PC-9 (cell line): ENCODE measurements around the gene BANF2. TPM values are rescaled to one million over a fixed set of nuclear protein-coding genes. Genes with fewer than 3 reads are reported as not detected.

Experiments used
- BruUV-seq: library from RNA; stranded (reverse); fragments of 400-500 nt; replicated peaks from 2 replicates; lab custom pipeline; 2021; lab: Mats Ljungman, UMichigan
- CTCF ChIA-PET: fragments of 300-600 bp; sonication (Branson Sonifier 250); formaldehyde crosslinking; loops from one replicate; lab custom pipeline; 2022; ENCODE audit warnings: antibody characterized with exemption; lab: Charles Lee
- POLR2A ChIA-PET: fragments of 300-600 bp; sonication (Branson Sonifier 250); formaldehyde crosslinking; loops from one replicate; lab custom pipeline; 2022; ENCODE audit warnings: antibody characterized with exemption; ENCODE audit not compliant: unreplicated experiment; lab: Charles Lee
- DNase-seq, 2 experiments: peaks; one replicate each; pipeline versions ENCODE4 v3.0.0 to v3.0.0-alpha.2; 2015 to 2022; ENCODE audit warnings: mixed read lengths in 1 of 2
- H2AFZ ChIP-seq: fragments of 200-600 bp; sonication (generic); 2 replicates; pipeline ENCODE4 v1.8.1; 2017; ENCODE audit warnings: antibody characterized with exemption
- H3F3A ChIP-seq: fragments of 200-600 bp; sonication (generic); 2 replicates; pipeline ENCODE4 v1.8.1; 2017; ENCODE audit warnings: antibody characterized with exemption, mild to moderate bottlenecking, low read depth; ENCODE audit not compliant: insufficient read depth
- H3K27ac ChIP-seq: fragments of 200-600 bp; sonication (generic); 2 replicates; pipeline ENCODE4 v1.6.1; 2016; ENCODE audit warnings: mixed run types
- H3K27me3 ChIP-seq: fragments of 200-600 bp; sonication (generic); 2 replicates; pipeline ENCODE4 v1.6.1; 2016; ENCODE audit warnings: low read depth, mixed run types; ENCODE audit not compliant: insufficient read depth
- H3K36me3 ChIP-seq: fragments of 200-600 bp; sonication (generic); 2 replicates; pipeline ENCODE4 v1.6.1; 2016; ENCODE audit warnings: low read depth, mixed run types
- H3K4me1 ChIP-seq: fragments of 200-600 bp; sonication (generic); replicated peaks from 2 replicates; pipeline ENCODE4 v1.6.1; 2016; ENCODE audit warnings: mixed run types; ENCODE audit not compliant: insufficient read depth
- H3K4me2 ChIP-seq: fragments of 200-600 bp; sonication (generic); 2 replicates; pipeline ENCODE4 v1.6.1; 2017; ENCODE audit warnings: mixed run types
- H3K4me3 ChIP-seq: fragments of 200-600 bp; sonication (generic); 2 replicates; pipeline ENCODE4 v1.6.1; 2016; ENCODE audit warnings: mixed run types
- H3K79me2 ChIP-seq: fragments of 200-600 bp; sonication (generic); 2 replicates; pipeline ENCODE4 v1.6.1; 2017; ENCODE audit warnings: low read depth, mixed run types
- H3K9me2 ChIP-seq: fragments of 200-600 bp; sonication (generic); 2 replicates; pipeline ENCODE4 v1.8.1; 2017; ENCODE audit warnings: mild to moderate bottlenecking; ENCODE audit not compliant: insufficient read depth
- H3K9me3 ChIP-seq: fragments of 200-600 bp; sonication (generic); 2 replicates; pipeline ENCODE4 v1.8.1; 2016; ENCODE audit warnings: low read depth; ENCODE audit not compliant: insufficient read depth
- H4K20me1 ChIP-seq: fragments of 200-600 bp; sonication (generic); 2 replicates; pipeline ENCODE4 v1.8.1; 2017; ENCODE audit not compliant: insufficient read depth
- EZH2 ChIP-seq: fragments of 200-600 bp; sonication (generic); IDR thresholded peaks from 2 replicates; pipeline ENCODE4 v1.8.0; 2017; ENCODE audit warnings: antibody characterized with exemption, low read depth
- intact Hi-C: fragments of 100-400 bp; cut with micrococcal nuclease; formaldehyde crosslinking; loops from one replicate; pipeline ENCODE4 v1.10.0; 2022; ENCODE audit not compliant: unreplicated experiment
- total RNA-seq: library from RNA; stranded (reverse); gene quantifications from 2 replicates; pipeline ENCODE4 v1.2.3, GENCODE V29; 2021
- TF ChIP-seq, protein P1 (sequence below): fragments of 200-600 bp; sonication (generic); conservative IDR thresholded peaks from 2 replicates; pipeline ENCODE4 v1.6.1; 2017; ENCODE audit warnings: mixed run types, antibody characterized with exemption, mild to moderate bottlenecking, moderate library complexity

The BANF2 gene
- total RNA-seq, 1 experiment from 2014 or later = not detected

DNA sequence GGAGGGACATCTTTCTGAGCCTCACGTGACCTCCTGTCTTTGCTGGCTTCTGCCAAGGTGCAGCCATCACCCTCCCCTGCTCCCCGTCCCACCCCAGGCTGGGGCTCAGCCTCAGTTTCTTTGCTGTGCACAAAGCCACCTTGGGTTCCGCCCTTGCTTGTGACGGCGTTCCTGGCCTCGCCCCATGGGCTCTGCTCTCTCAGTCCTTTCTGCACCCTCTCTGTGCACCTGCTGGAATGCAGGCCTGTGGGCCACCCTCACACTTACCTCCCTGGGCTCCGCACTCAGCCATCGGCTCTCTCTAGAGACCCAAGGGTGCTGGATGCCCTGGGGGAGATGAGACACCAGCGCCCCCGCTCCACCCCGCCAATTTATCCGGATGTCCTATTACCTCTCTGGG lies 28.3 kb downstream of the BANF2 start:
- Histone ChIP-seq H2AFZ (no peak overlapping the region), H3K27me3 (peaks cover 28% of the 10 kb centered on the region; the same call in 1 of the 2 replicates), H3F3A (no peaks in the 10 kb centered on the region), H3K4me1 (no peaks in the 10 kb centered on the region), H3K9me2 (no peaks in the 10 kb centered on the region), H3K9me3 (no peaks in the 10 kb centered on the region), H3K4me2 (no peak overlapping the region), H3K36me3 (no peaks in the 10 kb centered on the region), H3K79me2 (no peaks in the 10 kb centered on the region), H4K20me1 (no peaks in the 10 kb centered on the region), H3K4me3 (no peak overlapping the region), H3K27ac (no peak overlapping the region)
- DNase-seq = no peak
- intact Hi-C loops = no loop called here
- BruUV-seq = no TSS peak
- CTCF ChIA-PET = no interaction called here
- TF ChIP-seq, protein P1, sequence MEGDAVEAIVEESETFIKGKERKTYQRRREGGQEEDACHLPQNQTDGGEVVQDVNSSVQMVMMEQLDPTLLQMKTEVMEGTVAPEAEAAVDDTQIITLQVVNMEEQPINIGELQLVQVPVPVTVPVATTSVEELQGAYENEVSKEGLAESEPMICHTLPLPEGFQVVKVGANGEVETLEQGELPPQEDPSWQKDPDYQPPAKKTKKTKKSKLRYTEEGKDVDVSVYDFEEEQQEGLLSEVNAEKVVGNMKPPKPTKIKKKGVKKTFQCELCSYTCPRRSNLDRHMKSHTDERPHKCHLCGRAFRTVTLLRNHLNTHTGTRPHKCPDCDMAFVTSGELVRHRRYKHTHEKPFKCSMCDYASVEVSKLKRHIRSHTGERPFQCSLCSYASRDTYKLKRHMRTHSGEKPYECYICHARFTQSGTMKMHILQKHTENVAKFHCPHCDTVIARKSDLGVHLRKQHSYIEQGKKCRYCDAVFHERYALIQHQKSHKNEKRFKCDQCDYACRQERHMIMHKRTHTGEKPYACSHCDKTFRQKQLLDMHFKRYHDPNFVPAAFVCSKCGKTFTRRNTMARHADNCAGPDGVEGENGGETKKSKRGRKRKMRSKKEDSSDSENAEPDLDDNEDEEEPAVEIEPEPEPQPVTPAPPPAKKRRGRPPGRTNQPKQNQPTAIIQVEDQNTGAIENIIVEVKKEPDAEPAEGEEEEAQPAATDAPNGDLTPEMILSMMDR = no peak
- no peak for TF ChIP-seq EZH2
- POLR2A ChIA-PET = no interaction called here

DNA sequence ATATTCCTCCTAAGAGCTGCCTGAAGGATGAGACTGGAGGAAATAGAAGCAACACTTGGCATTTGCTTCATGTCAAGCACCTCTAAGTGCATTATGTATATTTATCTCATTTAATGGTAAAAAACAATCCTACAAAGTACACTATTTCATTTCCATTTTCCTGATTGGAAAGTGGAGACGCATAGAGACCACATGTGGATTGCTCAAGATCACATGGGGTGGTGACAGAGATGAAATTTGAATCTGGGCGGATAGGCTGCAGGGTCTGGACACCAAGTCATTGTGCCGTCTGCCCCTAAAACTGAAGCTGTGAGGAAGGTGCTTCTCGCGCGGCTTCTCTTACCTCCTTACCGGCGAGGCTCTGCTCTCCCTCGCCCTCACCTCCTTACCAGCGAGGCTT lies 30.3 kb downstream of the BANF2 start:
- DNase-seq = no peak
- no TSS peak for BruUV-seq
- no peaks in the 10 kb centered on the region for H3K4me1 ChIP-seq
- H4K20me1 ChIP-seq = no peaks in the 10 kb centered on the region
- H3F3A ChIP-seq = no peaks in the 10 kb centered on the region
- no peak overlapping the region for H2AFZ ChIP-seq
- intact Hi-C loops = no loop called here
- no peaks in the 10 kb centered on the region for H3K9me2 ChIP-seq
- POLR2A ChIA-PET = no interaction called here
- H3K4me3 ChIP-seq = no peak overlapping the region
- no peaks in the 10 kb centered on the region for H3K36me3 ChIP-seq
- no peak for TF ChIP-seq EZH2
- TF ChIP-seq, protein P1 = no peak
- peaks cover 17% of the 10 kb centered on the region; the same call in 1 of the 2 replicates for H3K27me3 ChIP-seq
- no peaks in the 10 kb centered on the region for H3K9me3 ChIP-seq
- CTCF ChIA-PET = no interaction called here
- no peaks in the 10 kb centered on the region for H3K79me2 ChIP-seq
- H3K27ac ChIP-seq = no peak overlapping the region
- no peak overlapping the region for H3K4me2 ChIP-seq

DNA sequence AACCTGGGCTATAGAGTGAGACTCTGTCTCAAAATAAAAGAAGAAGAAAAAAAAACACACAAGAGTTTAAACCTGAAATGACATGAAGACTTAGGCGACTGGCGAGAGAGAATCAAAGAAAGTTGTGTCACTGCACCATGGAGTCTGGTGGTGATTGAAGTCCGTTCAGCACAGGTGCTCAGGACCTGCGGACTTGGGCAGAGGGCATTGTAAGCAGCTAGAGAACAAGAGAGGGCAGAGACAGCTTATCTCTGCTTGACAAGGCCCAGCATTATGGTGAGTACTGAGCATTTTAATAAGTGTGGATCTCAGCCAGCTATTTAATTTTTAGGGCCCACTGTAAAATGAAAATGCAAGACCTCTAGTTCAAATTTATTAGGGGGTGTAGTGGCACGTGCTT lies 31.5 kb downstream of the BANF2 start:
- Histone ChIP-seq H3K27ac (no peak overlapping the region), H3K9me3 (0 out of 2 replicates have a peak, but pooled peaks cover 2% of the 10 kb centered on the region), H3K27me3 (peaks cover 14% of the 10 kb centered on the region; the same call in 1 of the 2 replicates), H4K20me1 (no peaks in the 10 kb centered on the region), H3K4me1 (no peaks in the 10 kb centered on the region), H3K36me3 (no peaks in the 10 kb centered on the region), H3K4me2 (no peak overlapping the region), H3K79me2 (no peaks in the 10 kb centered on the region), H3K9me2 (no peaks in the 10 kb centered on the region), H3F3A (no peaks in the 10 kb centered on the region), H3K4me3 (no peak overlapping the region), H2AFZ (no peak overlapping the region)
- BruUV-seq = no TSS peak
- POLR2A ChIA-PET = no interaction called here
- intact Hi-C loops = no loop called here
- no peak for DNase-seq
- CTCF ChIA-PET = no interaction called here
- no peak for TF ChIP-seq EZH2
- TF ChIP-seq, protein P1 = no peak
